Measurements from ENCODE around the gene PPL.

PPL gene

GRCh38 chr16:4860727-4861342 is 76.1 kb downstream of the PPL start:
- DNase-seq = no peak

GRCh38 chr16:4859900-4860255 is 77.1 kb downstream of the PPL start:
- DNase-seq = no peak

GRCh38 chr16:4859190-4859899 is 77.6 kb downstream of the PPL start:
- no peak for DNase-seq

GRCh38 chr16:4855804-4856203 is 81.1 kb downstream of the PPL start:
- no peak for DNase-seq

- no peak for DNase-seq
Measured at GRCh38 chr16:4855371-4855770, 81.6 kb downstream of the PPL start.

GRCh38 chr16:4852221-4852872 is 84.6 kb downstream of the PPL start:
- peak; percentile 45 to 49 for DNase-seq

- no peak for DNase-seq
Measured at GRCh38 chr16:4850211-4850610, 86.7 kb downstream of the PPL start.

GRCh38 chr16:4847774-4848587 is 89.0 kb downstream of the PPL start:
- peak; percentile 23 to 47 for DNase-seq

- DNase-seq = peak; percentile 98 to 99
Measured at GRCh38 chr16:4846901-4847773, 89.8 kb downstream of the PPL start, which contains the start of the genes GLYR1 and UBN1. Gene GLYR1 (minus strand): TSS chr16:4847288. CDS start chr16:4847265, 23 bp downstream. Gene UBN1 (plus strand): TSS chr16:4847481. CDS start chr16:4852918, 5,437 bp downstream.

- peak; percentile 70 to 83 for DNase-seq
Measured at GRCh38 chr16:4846503-4846900, 90.4 kb downstream of the PPL start.

- DNase-seq = no peak
Measured at GRCh38 chr16:4840984-4841383, 96.0 kb downstream of the PPL start.

GRCh38 chr16:4839942-4840341 is 97.0 kb downstream of the PPL start:
- no peak for DNase-seq

- no peak for DNase-seq
Measured at GRCh38 chr16:4837733-4838501, 99.0 kb downstream of the PPL start.

- no peak for DNase-seq
Measured at GRCh38 chr16:4836727-4837126, 100.2 kb downstream of the PPL start.

GRCh38 chr16:4833584-4833983 is 103.4 kb downstream of the PPL start:
- DNase-seq = no peak

- DNase-seq = no peak
Measured at GRCh38 chr16:4832698-4833343, 104.1 kb downstream of the PPL start.
